SK-N-SH treated with all-trans-retinoic acid at 6 μM for 48 hours (cell line): Measurements from ENCODE around the gene CMBL.
"Not testable (repeated sequence)": the region's sequence is repeated elsewhere in the genome, so short reads cannot be mapped to it uniquely, and the experiment has no call there.

Source experiments
- CREB5 ChIP-seq: fragments of 250-450 bp; sonication (Bioruptor Pico); IDR thresholded peaks from 2 replicates; pipeline ENCODE4 v1.5.1; 2020; ENCODE audit warnings: low read depth, mild to moderate bottlenecking, moderate library complexity
- CSDC2 ChIP-seq: fragments of 250-450 bp; sonication (Bioruptor Pico); IDR thresholded peaks from 2 replicates; pipeline ENCODE4 v1.5.0; 2020; ENCODE audit warnings: mild to moderate bottlenecking, moderate library complexity
- CSRNP3 ChIP-seq: fragments of 250-450 bp; sonication (Bioruptor Pico); IDR thresholded peaks from 2 replicates; pipeline ENCODE4 v1.5.1; 2021; ENCODE audit warnings: mild to moderate bottlenecking, moderate library complexity
- ESRRG ChIP-seq: fragments of 250-450 bp; sonication (Bioruptor Pico); IDR thresholded peaks from 2 replicates; pipeline ENCODE4 v1.6.1; 2021; ENCODE audit warnings: mild to moderate bottlenecking
- GLIS3 ChIP-seq: fragments of 250-450 bp; sonication (Bioruptor Pico); IDR thresholded peaks from 2 replicates; pipeline ENCODE4 v1.5.0; 2020; ENCODE audit warnings: mild to moderate bottlenecking, moderate library complexity
- PATZ1 ChIP-seq: fragments of 250-450 bp; sonication (Bioruptor Pico); IDR thresholded peaks from 2 replicates; pipeline ENCODE4 v1.8.0; 2020; ENCODE audit warnings: mild to moderate bottlenecking, moderate library complexity, borderline replicate concordance
- RARB ChIP-seq: fragments of 250-450 bp; sonication (Bioruptor Pico); IDR thresholded peaks from 2 replicates; pipeline ENCODE4 v1.8.0; 2021; ENCODE audit warnings: mild to moderate bottlenecking, moderate library complexity
- TCF4 ChIP-seq: fragments of 250-450 bp; sonication (Bioruptor Pico); IDR thresholded peaks from 2 replicates; pipeline ENCODE4 v1.8.0; 2021; ENCODE audit warnings: mild to moderate bottlenecking, moderate library complexity, borderline replicate concordance
- ZC3H10 ChIP-seq: fragments of 250-450 bp; sonication (Bioruptor Pico); IDR thresholded peaks from 2 replicates; pipeline ENCODE4 v1.5.1; 2021; ENCODE audit warnings: mild to moderate bottlenecking, moderate library complexity
- ZFP3 ChIP-seq: fragments of 250-450 bp; sonication (Bioruptor Pico); IDR thresholded peaks from 2 replicates; pipeline ENCODE4 v1.5.0; 2020; ENCODE audit warnings: mild to moderate bottlenecking, moderate library complexity
- ZFP30 ChIP-seq: fragments of 450-650 bp; formaldehyde crosslinking; IDR thresholded peaks from 2 replicates; pipeline ENCODE4 v1.5.0; 2022; ENCODE audit warnings: mild to moderate bottlenecking, moderate library complexity
- ZNF565 ChIP-seq: fragments of 450-650 bp; formaldehyde crosslinking; conservative IDR thresholded peaks from 2 replicates; pipeline ENCODE4 v1.5.0; 2020; ENCODE audit warnings: low read depth, mild to moderate bottlenecking, moderate library complexity
- ZNF70 ChIP-seq: fragments of 450-650 bp; formaldehyde crosslinking; IDR thresholded peaks from 2 replicates; pipeline ENCODE4 v1.5.0; 2020; ENCODE audit warnings: mild to moderate bottlenecking, moderate library complexity

GRCh38 chr5:10247217-10247616, 60.5 kb downstream of the CMBL start:
- TF ChIP-seq ZNF565 (CRISPR knock-in tag); ESRRG (CRISPR knock-in tag); RARB (CRISPR knock-in tag); GLIS3 (CRISPR knock-in tag); ZNF70 (CRISPR knock-in tag); CSRNP3; CREB5; ZC3H10 (CRISPR knock-in tag); CSDC2 (CRISPR knock-in tag); PATZ1 (CRISPR knock-in tag); TCF4 (CRISPR knock-in tag); ZFP30 (CRISPR knock-in tag); ZFP3 (CRISPR knock-in tag): not testable (repeated sequence)
